GM12892 (cell line): ENCODE results near the gene LIPH. TPM values are rescaled to one million over a fixed set of nuclear protein-coding genes. Genes with fewer than 3 reads are reported as not detected.
A peak's percentile ranks its signal among the peaks of the same experiment; 100 is the strongest.
"Not testable (repeated sequence)": the region's sequence is repeated elsewhere in the genome, so short reads cannot be mapped to it uniquely, and the experiment has no call there.

Experiments used
- DNase-seq: peaks from one replicate; pipeline ENCODE4 v3.0.0; 2011; ENCODE audit not compliant: insufficient read length
- FAIRE-seq: peaks from 2 replicates; lab custom pipeline; 2011; peaks lifted over from hg19 to GRCh38; lab: Jason Lieb, UNC
- POLR2A ChIP-seq: IDR thresholded peaks from 2 replicates; pipeline ENCODE4 v1.6.1; 2011; ENCODE audit warnings: low read depth, low read length, control low read depth
- POLR2AphosphoS5 ChIP-seq: IDR thresholded peaks from 2 replicates; pipeline ENCODE4 v1.6.1; 2011; ENCODE audit warnings: low read depth, low read length, control low read depth
- TAF1 ChIP-seq: IDR thresholded peaks from 2 replicates; pipeline ENCODE4 v1.6.1; 2011; ENCODE audit warnings: low read depth, mild to moderate bottlenecking, control low read depth, low read length, borderline replicate concordance
- polyA plus RNA-seq: library from polyadenylated mRNA; unstranded; fragments of >200 nt; gene quantifications from one replicate; pipeline ENCODE4 v1.2.1, GENCODE V29; 2012; ENCODE audit warnings: missing spikeins, inconsistent platforms; ENCODE audit not compliant: missing spikeins

The LIPH gene
- 0.81 TPM for polyA plus RNA-seq

GRCh38 chr3:185552358-185552877 is at the start of gene LIPH:
Gene LIPH, minus strand, starts transcription at chr3:185552588. Its CDS starts 117 bp downstream, at chr3:185552471.
- TF ChIP-seq TAF1 (no peak), POLR2A (no peak), POLR2AphosphoS5 (no peak)
- FAIRE-seq (peak; percentile 5), DNase-seq (no peak)

GRCh38 chr3:185595526-185595925 is 43.1 kb upstream of the LIPH start:
- DNase-seq (no peak), FAIRE-seq (peak; percentile 75)
- no peak for TF ChIP-seq TAF1
- TF ChIP-seq POLR2AphosphoS5: no peak
- no peak for TF ChIP-seq POLR2A

- no peak for DNase-seq
- no peak for FAIRE-seq
- TF ChIP-seq POLR2AphosphoS5 (no peak), TAF1 (no peak), POLR2A (no peak)
Measured at GRCh38 chr3:185594073-185594472, 41.7 kb upstream of the LIPH start.

- FAIRE-seq (no peak), DNase-seq (no peak)
- TF ChIP-seq POLR2AphosphoS5 (no peak), POLR2A (no peak), TAF1 (no peak)
Measured at GRCh38 chr3:185586686-185587039, 34.3 kb upstream of the LIPH start.

GRCh38 chr3:185585859-185586685 is 33.7 kb upstream of the LIPH start, which contains the start of gene SENP2:
Gene SENP2, plus strand, starts transcription at chr3:185586295. Its CDS starts 119 bp downstream, at chr3:185586414.
- TF ChIP-seq TAF1 (0 out of 2 replicates have a peak, but pooled peaks have one; percentile 7), POLR2A (peak; percentile 73; the same call in 1 of the 2 replicates), POLR2AphosphoS5 (peak; percentile 59)
- FAIRE-seq: peak; percentile 94

GRCh38 chr3:185585518-185585858 is 33.1 kb upstream of the LIPH start:
- no peak for TF ChIP-seq TAF1
- no peak for TF ChIP-seq POLR2AphosphoS5
- TF ChIP-seq POLR2A: no peak
- no peak for FAIRE-seq

More at GRCh38 chr3:185585859-185586685, 33.7 kb upstream of the LIPH start, which contains the start of gene SENP2:
- peak; percentile 87 for DNase-seq

GRCh38 chr3:185584686-185585085 is 32.3 kb upstream of the LIPH start:
- FAIRE-seq: no peak
- TF ChIP-seq TAF1: no peak
- TF ChIP-seq POLR2A: no peak
- no peak for TF ChIP-seq POLR2AphosphoS5
- no peak for DNase-seq

More at GRCh38 chr3:185585518-185585858, 33.1 kb upstream of the LIPH start:
- DNase-seq: no peak

- TF ChIP-seq POLR2AphosphoS5 (no peak), POLR2A (no peak), TAF1 (no peak)
- no peak for FAIRE-seq
- no peak for DNase-seq
Measured at GRCh38 chr3:185583925-185584324, 31.5 kb upstream of the LIPH start.

- peak; percentile 9 for FAIRE-seq
- DNase-seq: peak; percentile 32
- TF ChIP-seq POLR2A: no peak
- TF ChIP-seq TAF1: no peak
- TF ChIP-seq POLR2AphosphoS5: no peak
Measured at GRCh38 chr3:185582871-185583270, 30.5 kb upstream of the LIPH start.

- TF ChIP-seq TAF1 (no peak), POLR2A (no peak), POLR2AphosphoS5 (no peak)
- FAIRE-seq: no peak
- no peak for DNase-seq
Measured at GRCh38 chr3:185582236-185582635, 29.8 kb upstream of the LIPH start.

- FAIRE-seq: peak; percentile 94
- DNase-seq: not testable (repeated sequence)
Measured at GRCh38 chr3:185575108-185575869, 22.9 kb upstream of the LIPH start.

- FAIRE-seq: no peak
- DNase-seq: no peak
- TF ChIP-seq TAF1 (no peak), POLR2A (no peak), POLR2AphosphoS5 (no peak)
Measured at GRCh38 chr3:185572183-185572582, 19.8 kb upstream of the LIPH start.
